ENCODE measurements around the gene MAGEB5. TPM values are rescaled to one million over a fixed set of nuclear protein-coding genes. Genes with fewer than 3 reads are reported as not detected.

MAGEB5 gene
- total and polyA plus RNA-seq, 2 donors (not counting 1 experiment from before 2014, with no cell fraction given) = not detected

GRCh38 chrX:26234177-26234576 lies 18.2 kb downstream of the MAGEB5 start:
- Mint-ChIP-seq H3K4me3 (no peak overlapping the region), H3K4me1 (no peaks in the 10 kb centered on the region), H3K27me3 (no peaks in the 10 kb centered on the region), H3K27ac (no peak overlapping the region), H3K9me3 (ENCODE audit: insufficient read depth) (no peaks in the 10 kb centered on the region)
- Histone ChIP-seq H3K9me3 (ENCODE audit: control extremely low read depth in 1 of 3, control insufficient read depth in 2 of 3, insufficient read depth in 1 of 3, low read length in 2 of 3) (peaks cover 0 to 2% (median 0%) of the 10 kb centered on the region in 3 donors), H3K9ac (ENCODE audit: low read length) (no peak overlapping the region), H3K27me3 (replicated peaks in 1 of 4; ENCODE audit: control extremely low read depth in 1 of 4, control insufficient read depth in 3 of 4, insufficient read depth in 4 of 4, low read length in 3 of 4) (no peaks in the 10 kb centered on the region), H3K4me1 (ENCODE audit: control insufficient read depth in 2 of 2, insufficient read depth in 2 of 2, low read length in 2 of 2) (no peaks in the 10 kb centered on the region), H3K79me2 (ENCODE audit: control insufficient read depth, insufficient read depth, low read length) (no peaks in the 10 kb centered on the region), H4K20me1 (ENCODE audit: control insufficient read depth, insufficient read depth, low read length, poor library complexity, severe bottlenecking) (no peaks in the 10 kb centered on the region), H3K27ac (ENCODE audit: low read length in 2 of 2) (no peak overlapping the region), H3K4me3 (ENCODE audit: control extremely low read depth in 1 of 5, extremely low read depth in 1 of 5, insufficient read depth in 1 of 5, low read depth in 2 of 5, low read length in 4 of 5) (no peak overlapping the region), H2AFZ (ENCODE audit: insufficient read depth, low read depth, low read length, poor library complexity, severe bottlenecking) (no peak overlapping the region), H3K36me3 (replicated peaks in 1 of 2; ENCODE audit: control extremely low read depth in 1 of 2, control insufficient read depth in 1 of 2, extremely low read depth in 1 of 2, insufficient read depth in 2 of 2, low read length in 1 of 2) (no peaks in the 10 kb centered on the region), H3K4me2 (replicated peaks; ENCODE audit: low read depth, low read length, poor library complexity, severe bottlenecking) (no peak overlapping the region)
- no peak for TF ChIP-seq CTCF (IDR thresholded peaks at IDR 0.05)
- DNase-seq (no peak), ATAC-seq (ENCODE audit: low read depth) (no peak)
- no CpG with 5 or more reads among the region's 1 CpG for WGBS (ENCODE audit: insufficient coverage)
- ChIA-PET CTCF (no interaction called here), POLR2A (no interaction called here)
- intact Hi-C loops (cut with micrococcal nuclease) = no loop called here

GRCh38 chrX:26253526-26253925 lies 37.6 kb downstream of the MAGEB5 start:
- H3K27me3 ChIP-seq (replicated peaks in 1 of 4; ENCODE audit: control extremely low read depth in 1 of 4, control insufficient read depth in 3 of 4, insufficient read depth in 4 of 4, low read length in 3 of 4) = no peaks in the 10 kb centered on the region
- no CpG with 5 or more reads among the region's 3 CpGs for WGBS (ENCODE audit: insufficient coverage)
- no peak for ATAC-seq (ENCODE audit: low read depth)
- H3K4me3 Mint-ChIP-seq = no peak overlapping the region
- no peaks in the 10 kb centered on the region for H3K27me3 Mint-ChIP-seq
- H3K9me3 Mint-ChIP-seq (ENCODE audit: insufficient read depth) = no peaks in the 10 kb centered on the region
- intact Hi-C loops (cut with micrococcal nuclease) = no loop called here
- POLR2A ChIA-PET = no interaction called here
- no peaks in the 10 kb centered on the region for H3K9me3 ChIP-seq (ENCODE audit: control extremely low read depth in 1 of 3, control insufficient read depth in 2 of 3, insufficient read depth in 1 of 3, low read length in 2 of 3)
- no peaks in the 10 kb centered on the region for H4K20me1 ChIP-seq (ENCODE audit: control insufficient read depth, insufficient read depth, low read length, poor library complexity, severe bottlenecking)
- H3K4me1 Mint-ChIP-seq = no peaks in the 10 kb centered on the region
- no peak overlapping the region for H3K27ac Mint-ChIP-seq
- H3K4me2 ChIP-seq (replicated peaks; ENCODE audit: low read depth, low read length, poor library complexity, severe bottlenecking) = no peak overlapping the region
- no peaks in the 10 kb centered on the region for H3K79me2 ChIP-seq (ENCODE audit: control insufficient read depth, insufficient read depth, low read length)
- H2AFZ ChIP-seq (ENCODE audit: insufficient read depth, low read depth, low read length, poor library complexity, severe bottlenecking) = no peak overlapping the region
- H3K9ac ChIP-seq (ENCODE audit: low read length) = no peak overlapping the region
- DNase-seq = no peak
- H3K27ac ChIP-seq (ENCODE audit: low read length in 2 of 2) = no peak overlapping the region
- H3K36me3 ChIP-seq (replicated peaks in 1 of 2; ENCODE audit: control extremely low read depth in 1 of 2, control insufficient read depth in 1 of 2, extremely low read depth in 1 of 2, insufficient read depth in 2 of 2, low read length in 1 of 2) = no peaks in the 10 kb centered on the region
- no peak for TF ChIP-seq CTCF (IDR thresholded peaks at IDR 0.05)
- TF ChIP-seq EZH2 (IDR thresholded peaks at IDR 0.05; ENCODE audit: borderline replicate concordance, insufficient read depth, low read depth, low read length, poor library complexity, severe bottlenecking) = no peak
- H3K4me1 ChIP-seq (ENCODE audit: control insufficient read depth in 2 of 2, insufficient read depth in 2 of 2, low read length in 2 of 2) = no peaks in the 10 kb centered on the region
- H3K4me3 ChIP-seq (ENCODE audit: control extremely low read depth in 1 of 5, extremely low read depth in 1 of 5, insufficient read depth in 1 of 5, low read depth in 2 of 5, low read length in 4 of 5) = no peak overlapping the region
- CTCF ChIA-PET = no interaction called here
